Stimulated activated CD8-positive, alpha-beta memory T cell treated with anti-CD3 and anti-CD28 coated beads, Interleukin-12 subunit alpha, Interleukin-12 subunit beta, amount 100 ng/mL, for 1 hour (primary cell): ENCODE results near the gene SIK2.

Experiments used
- DNase-seq: peaks from one replicate; pipeline ENCODE4 v3.0.0-alpha.2; 2020; ENCODE audit warnings: low read depth

Gene SIK2

GRCh38 chr11:111582163-111582562 is 20.1 kb upstream of the SIK2 start:
- DNase-seq = no peak

GRCh38 chr11:111582881-111583280 is 19.4 kb upstream of the SIK2 start:
- no peak for DNase-seq

- no peak for DNase-seq
These were observed 16.9 kb upstream of the SIK2 start for GRCh38 chr11:111585371-111585770.

- peak; percentile 46 for DNase-seq
These were observed 15.8 kb upstream of the SIK2 start for GRCh38 chr11:111586388-111586831.

- no peak for DNase-seq
These were observed 13.1 kb upstream of the SIK2 start for GRCh38 chr11:111589114-111589513.

GRCh38 chr11:111589886-111590499 is 12.3 kb upstream of the SIK2 start:
- DNase-seq = no peak

GRCh38 chr11:111591187-111591960 is 10.9 kb upstream of the SIK2 start:
- no peak for DNase-seq

GRCh38 chr11:111592491-111592890 is 9.8 kb upstream of the SIK2 start:
- no peak for DNase-seq

- DNase-seq = no peak
These were observed 5.9 kb upstream of the SIK2 start for GRCh38 chr11:111596319-111596718.

- DNase-seq = no peak
These were observed 4.1 kb upstream of the SIK2 start for GRCh38 chr11:111598148-111598547.

- no peak for DNase-seq
These were observed 3.7 kb upstream of the SIK2 start for GRCh38 chr11:111598559-111598958.

GRCh38 chr11:111601636-111601978 is 642 bp upstream of the SIK2 start:
- DNase-seq = no peak

GRCh38 chr11:111602865-111603610 is 789 bp downstream of the SIK2 start:
- no peak for DNase-seq

GRCh38 chr11:111603611-111604130 is 1.4 kb downstream of the SIK2 start:
- no peak for DNase-seq

GRCh38 chr11:111604392-111605009 is 2.3 kb downstream of the SIK2 start:
- DNase-seq = no peak

GRCh38 chr11:111605681-111606080 is 3.4 kb downstream of the SIK2 start:
- DNase-seq = no peak

- DNase-seq = no peak
These were observed 4.7 kb downstream of the SIK2 start for GRCh38 chr11:111606986-111607385.

- no peak for DNase-seq
These were observed 5.5 kb downstream of the SIK2 start for GRCh38 chr11:111607751-111608150.

- DNase-seq = no peak
These were observed 10.0 kb downstream of the SIK2 start for GRCh38 chr11:111612224-111612623.

- DNase-seq = no peak
These were observed 15.0 kb downstream of the SIK2 start for GRCh38 chr11:111617286-111617685.

GRCh38 chr11:111620518-111620917 is 18.3 kb downstream of the SIK2 start:
- DNase-seq = no peak

GRCh38 chr11:111623527-111624030 is 21.3 kb downstream of the SIK2 start:
- DNase-seq = no peak
